A673 (cell line): Measurements from ENCODE around the gene WFDC1. TPM values are rescaled to one million over a fixed set of nuclear protein-coding genes. Genes with fewer than 3 reads are reported as not detected.

Experiments
- BruUV-seq: library from RNA; stranded (reverse); fragments of 400-500 nt; replicated peaks from 2 replicates; lab custom pipeline; 2021; lab: Mats Ljungman, UMichigan
- CTCF ChIA-PET: fragments of 300-600 bp; sonication (Branson Sonifier 250); formaldehyde crosslinking; loops from one replicate; lab custom pipeline; 2022; ENCODE audit warnings: antibody characterized with exemption; lab: Charles Lee
- POLR2A ChIA-PET: fragments of 300-600 bp; sonication (Branson Sonifier 250); formaldehyde crosslinking; loops from one replicate; lab custom pipeline; 2022; ENCODE audit warnings: antibody characterized with exemption; ENCODE audit not compliant: low non-redundant PET; lab: Charles Lee
- DNase-seq: peaks from one replicate; pipeline ENCODE4 v3.0.0-alpha.2; 2015; ENCODE audit warnings: low spot score
- H3K27ac ChIP-seq: fragments of 200-600 bp; sonication (generic); 2 replicates; pipeline ENCODE4 v1.5.1; 2016; ENCODE audit warnings: mixed run types, low read depth, mild to moderate bottlenecking, mixed read lengths, antibody characterized with exemption, low read length; ENCODE audit not compliant: poor library complexity, severe bottlenecking
- H3K27me3 ChIP-seq: fragments of 200-600 bp; sonication (generic); replicated peaks from 2 replicates; pipeline ENCODE4 v1.6.1; 2017; ENCODE audit warnings: mixed run types, low read depth, mild to moderate bottlenecking, mixed read lengths, antibody characterized with exemption, low read length; ENCODE audit not compliant: insufficient read depth, poor library complexity
- H3K36me3 ChIP-seq: fragments of 200-600 bp; sonication (generic); 2 replicates; pipeline ENCODE4 v1.6.1; 2016; ENCODE audit warnings: mixed run types, mild to moderate bottlenecking, mixed read lengths, antibody characterized with exemption, low read length; ENCODE audit not compliant: insufficient read depth, poor library complexity, severe bottlenecking
- H3K4me1 ChIP-seq: fragments of 200-600 bp; sonication (generic); 2 replicates; pipeline ENCODE4 v1.6.1; 2017; ENCODE audit warnings: mixed run types, mild to moderate bottlenecking, mixed read lengths, antibody characterized with exemption, low read length; ENCODE audit not compliant: insufficient read depth, poor library complexity, severe bottlenecking
- H3K4me3 ChIP-seq: fragments of 200-600 bp; sonication (generic); 2 replicates; pipeline ENCODE4 v1.5.1; 2016; ENCODE audit warnings: low read depth, mixed run types, mild to moderate bottlenecking, mixed read lengths, low read length; ENCODE audit not compliant: poor library complexity, severe bottlenecking
- H3K9me3 ChIP-seq: fragments of 200-600 bp; sonication (generic); 2 replicates; pipeline ENCODE4 v1.6.1; 2016; ENCODE audit warnings: mixed run types, low read depth, mild to moderate bottlenecking, mixed read lengths, antibody characterized with exemption, low read length; ENCODE audit not compliant: poor library complexity, severe bottlenecking
- EZH2 ChIP-seq: fragments of 200-600 bp; sonication (generic); IDR thresholded peaks from 2 replicates; pipeline ENCODE4 v1.6.1; 2017; ENCODE audit warnings: borderline replicate concordance, low read depth, mild to moderate bottlenecking, mixed read lengths, antibody characterized with exemption, low read length; ENCODE audit not compliant: poor library complexity, severe bottlenecking
- intact Hi-C: fragments of 100-400 bp; cut with micrococcal nuclease; formaldehyde crosslinking; loops from one replicate; pipeline ENCODE4 v1.10.0; 2022; ENCODE audit not compliant: unreplicated experiment
- total RNA-seq: library from RNA; stranded (reverse); gene quantifications from 2 replicates; pipeline ENCODE4 v1.2.3, GENCODE V29; 2021
- TF ChIP-seq, protein P1 (sequence below): fragments of 300-800, 200-600 bp; sonication (generic); conservative IDR thresholded peaks from 2 replicates; pipeline ENCODE4 v1.5.1; 2017; ENCODE audit warnings: low read depth, mild to moderate bottlenecking, antibody characterized with exemption, low read length, moderate library complexity, mixed read lengths

The WFDC1 gene
- total RNA-seq, 1 experiment from 2014 or later = not detected

GRCh38 chr16:84283314-84284153, 11.1 kb upstream of the WFDC1 start:
- no peak for DNase-seq
- Histone ChIP-seq H3K27me3 (peaks cover 6% of the 10 kb centered on the region), H3K4me3 (no peak overlapping the region), H3K36me3 (no peaks in the 10 kb centered on the region), H3K4me1 (no peaks in the 10 kb centered on the region), H3K27ac (no peak overlapping the region), H3K9me3 (no peaks in the 10 kb centered on the region)
- no TSS peak for BruUV-seq
- intact Hi-C loops = no loop called here
- POLR2A ChIA-PET = no interaction called here
- CTCF ChIA-PET = interaction anchor here (0.7 kb wide), 1 partner anchor 478 kb away, joined by 3 read pairs; no protein-coding TSS in a partner anchor
- no peak for TF ChIP-seq EZH2
- TF ChIP-seq, protein P1, sequence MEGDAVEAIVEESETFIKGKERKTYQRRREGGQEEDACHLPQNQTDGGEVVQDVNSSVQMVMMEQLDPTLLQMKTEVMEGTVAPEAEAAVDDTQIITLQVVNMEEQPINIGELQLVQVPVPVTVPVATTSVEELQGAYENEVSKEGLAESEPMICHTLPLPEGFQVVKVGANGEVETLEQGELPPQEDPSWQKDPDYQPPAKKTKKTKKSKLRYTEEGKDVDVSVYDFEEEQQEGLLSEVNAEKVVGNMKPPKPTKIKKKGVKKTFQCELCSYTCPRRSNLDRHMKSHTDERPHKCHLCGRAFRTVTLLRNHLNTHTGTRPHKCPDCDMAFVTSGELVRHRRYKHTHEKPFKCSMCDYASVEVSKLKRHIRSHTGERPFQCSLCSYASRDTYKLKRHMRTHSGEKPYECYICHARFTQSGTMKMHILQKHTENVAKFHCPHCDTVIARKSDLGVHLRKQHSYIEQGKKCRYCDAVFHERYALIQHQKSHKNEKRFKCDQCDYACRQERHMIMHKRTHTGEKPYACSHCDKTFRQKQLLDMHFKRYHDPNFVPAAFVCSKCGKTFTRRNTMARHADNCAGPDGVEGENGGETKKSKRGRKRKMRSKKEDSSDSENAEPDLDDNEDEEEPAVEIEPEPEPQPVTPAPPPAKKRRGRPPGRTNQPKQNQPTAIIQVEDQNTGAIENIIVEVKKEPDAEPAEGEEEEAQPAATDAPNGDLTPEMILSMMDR = no peak

DNA sequence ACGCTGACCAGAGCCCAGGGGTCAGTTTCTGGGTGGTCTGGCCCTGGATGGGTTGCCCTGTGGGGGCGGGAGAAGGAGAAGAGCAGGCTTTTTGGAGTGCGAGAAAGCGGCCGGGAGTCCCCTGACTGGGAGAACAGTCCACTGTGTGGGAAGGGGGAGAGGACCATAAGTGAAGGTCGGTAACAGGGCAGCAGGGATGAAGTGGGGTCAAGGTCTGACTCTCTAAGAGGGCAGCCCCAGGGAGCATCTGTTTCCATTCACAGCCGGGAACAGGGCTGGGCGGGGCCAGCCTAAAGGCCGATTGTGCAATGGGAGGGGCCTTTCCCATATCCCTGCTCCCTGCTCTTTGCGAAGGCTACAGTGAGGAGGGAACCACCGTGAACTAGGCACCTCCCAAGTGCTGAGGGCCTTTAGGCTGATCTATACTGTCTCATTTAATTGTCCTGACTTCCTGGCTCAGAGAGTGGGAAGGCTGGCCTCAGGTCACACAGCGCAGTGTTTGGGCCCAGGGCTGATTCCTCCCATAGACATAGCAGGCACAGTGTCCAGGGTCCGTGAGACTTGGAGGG, 10.4 kb upstream of the WFDC1 start:
- Histone ChIP-seq H3K36me3 (no peaks in the 10 kb centered on the region), H3K27me3 (peaks cover 6% of the 10 kb centered on the region), H3K4me3 (no peak overlapping the region), H3K4me1 (no peaks in the 10 kb centered on the region), H3K27ac (no peak overlapping the region), H3K9me3 (no peaks in the 10 kb centered on the region)
- CTCF ChIA-PET = no interaction called here
- DNase-seq = no peak
- intact Hi-C loops = no loop called here
- POLR2A ChIA-PET = no interaction called here
- no peak for TF ChIP-seq EZH2
- TF ChIP-seq, protein P1 = no peak
- no TSS peak for BruUV-seq

- Histone ChIP-seq H3K27ac (no peak overlapping the region), H3K36me3 (no peaks in the 10 kb centered on the region), H3K9me3 (no peaks in the 10 kb centered on the region), H3K27me3 (peaks cover 6% of the 10 kb centered on the region), H3K4me3 (no peak overlapping the region), H3K4me1 (no peaks in the 10 kb centered on the region)
- no TSS peak for BruUV-seq
- DNase-seq = no peak
- POLR2A ChIA-PET = no interaction called here
- CTCF ChIA-PET = no interaction called here
- intact Hi-C loops = no loop called here
- TF ChIP-seq, protein P1 = no peak
- TF ChIP-seq EZH2 = no peak
These were observed 8.0 kb upstream of the WFDC1 start for GRCh38 chr16:84286578-84287240.
